Activated CD4-positive, alpha-beta T cell treated with anti-CD3 and anti-CD28 coated beads for 1 hour (primary cell): ENCODE data around the gene ABCC4.
"Not testable (repeated sequence)": the region's sequence is repeated elsewhere in the genome, so short reads cannot be mapped to it uniquely, and the experiment has no call there.

Source experiments
- DNase-seq: peaks from one replicate; pipeline ENCODE4 v3.0.0-alpha.2; 2020

ABCC4 gene

GRCh38 chr13:95228130-95228529 lies 73.1 kb downstream of the ABCC4 start:
- DNase-seq, result no peak

- no peak for DNase-seq
Measured at GRCh38 chr13:95226932-95227695, 74.1 kb downstream of the ABCC4 start.

- DNase-seq, result no peak
Measured at GRCh38 chr13:95226476-95226875, 74.8 kb downstream of the ABCC4 start.

DNA sequence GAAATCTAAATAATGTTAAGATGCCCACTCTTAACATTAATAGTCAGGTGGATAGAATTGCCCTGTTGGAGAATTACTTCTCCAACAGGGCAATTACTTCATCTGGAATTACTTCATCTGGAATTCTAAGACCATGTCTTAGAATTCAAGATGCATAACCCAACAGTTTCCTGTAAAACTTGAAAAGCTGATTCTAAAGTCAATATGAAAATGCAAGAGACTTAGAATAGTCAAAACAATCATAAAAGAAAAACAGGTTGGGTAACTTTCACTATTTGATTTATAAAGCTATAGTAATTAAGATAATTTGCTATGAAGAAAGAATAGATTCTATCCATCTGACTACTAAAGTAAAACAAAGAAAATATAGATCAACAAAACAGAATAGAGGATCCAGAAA lies 75.2 kb downstream of the ABCC4 start:
- no peak for DNase-seq

DNA sequence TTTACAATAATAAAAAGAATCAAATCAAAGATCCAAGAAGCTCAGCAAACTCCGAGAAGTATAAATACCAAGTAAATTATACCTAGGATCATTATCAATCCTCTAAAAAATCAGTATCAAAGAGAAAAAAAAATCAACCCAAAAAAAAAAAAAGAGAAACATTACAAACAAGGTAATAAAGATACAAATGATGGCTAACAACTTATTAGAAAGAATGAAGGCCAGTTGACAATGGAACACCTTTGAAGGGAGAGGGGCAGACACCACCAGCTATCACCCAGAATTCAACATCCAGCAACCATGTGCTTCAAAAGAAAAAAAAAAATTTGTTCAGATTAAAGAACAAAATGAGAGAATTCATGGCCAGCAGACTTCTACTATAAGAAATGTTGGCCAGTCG lies 77.2 kb downstream of the ABCC4 start:
- DNase-seq, result no peak

- DNase-seq, result no peak
Measured at GRCh38 chr13:95222733-95223018, 78.6 kb downstream of the ABCC4 start.

GRCh38 chr13:95221971-95222732 lies 79.1 kb downstream of the ABCC4 start:
- no peak for DNase-seq

GRCh38 chr13:95220611-95221010 lies 80.6 kb downstream of the ABCC4 start:
- DNase-seq, result no peak

GRCh38 chr13:95217920-95218830 lies 83.1 kb downstream of the ABCC4 start:
- DNase-seq, result no peak

DNA sequence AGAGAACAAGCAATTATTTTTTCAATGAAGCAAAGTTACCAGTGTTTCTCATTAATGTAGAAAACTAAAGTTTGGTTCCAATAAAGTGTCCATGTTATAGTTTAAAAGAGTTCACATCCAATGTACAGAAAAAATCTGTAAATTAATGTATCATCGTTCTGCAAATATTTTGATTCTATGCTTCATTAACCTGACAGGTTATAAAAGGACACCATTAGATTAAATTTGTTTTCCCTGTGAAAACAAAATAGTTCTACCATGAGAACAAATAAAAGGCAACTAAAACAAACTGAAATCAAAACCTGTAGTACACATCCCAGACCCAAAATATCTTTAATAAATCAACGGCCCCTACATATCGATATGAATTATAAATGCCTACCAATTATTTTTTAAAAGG lies 85.1 kb downstream of the ABCC4 start:
- no peak for DNase-seq

DNA sequence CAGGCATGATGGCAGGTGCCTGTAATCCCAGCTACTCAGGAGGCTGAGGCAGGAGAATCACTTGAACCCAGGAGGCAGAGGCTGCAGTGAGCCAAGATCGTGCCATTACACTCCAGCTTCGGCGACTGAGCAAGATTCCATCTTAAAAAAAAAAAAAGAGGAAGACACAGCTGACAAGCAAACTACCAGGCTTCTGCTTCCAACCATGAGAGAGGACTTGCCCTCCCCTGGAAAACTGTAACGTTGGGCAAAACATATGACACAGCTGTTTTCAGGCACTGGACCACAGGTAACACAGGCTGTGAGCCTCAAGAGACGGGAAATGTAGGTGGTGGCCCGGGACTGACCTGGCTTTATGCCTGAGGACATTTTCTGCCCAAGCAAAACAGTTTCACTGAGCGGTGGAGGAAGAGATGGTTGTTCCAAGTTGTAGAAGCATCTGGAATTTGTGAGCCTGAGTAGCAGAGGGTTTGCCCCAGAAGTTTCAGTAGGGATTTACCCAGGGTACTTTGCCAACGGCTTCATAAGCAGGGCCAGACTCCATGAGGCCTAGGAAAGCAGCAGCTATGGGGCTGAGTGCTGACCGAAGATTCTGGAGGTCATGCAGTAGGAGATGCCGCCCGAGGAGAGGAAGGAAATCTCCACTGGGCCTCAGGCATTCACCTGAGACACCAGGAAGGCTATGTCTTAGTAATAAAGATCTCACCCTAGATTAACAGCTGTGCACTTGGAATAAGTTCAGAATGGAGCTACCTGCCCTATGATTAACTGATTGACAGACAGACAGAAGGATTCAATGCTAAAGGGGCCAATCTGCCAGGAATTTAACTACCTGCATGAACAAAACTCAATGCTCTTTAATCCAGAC lies 88.0 kb downstream of the ABCC4 start:
- no peak for DNase-seq

DNA sequence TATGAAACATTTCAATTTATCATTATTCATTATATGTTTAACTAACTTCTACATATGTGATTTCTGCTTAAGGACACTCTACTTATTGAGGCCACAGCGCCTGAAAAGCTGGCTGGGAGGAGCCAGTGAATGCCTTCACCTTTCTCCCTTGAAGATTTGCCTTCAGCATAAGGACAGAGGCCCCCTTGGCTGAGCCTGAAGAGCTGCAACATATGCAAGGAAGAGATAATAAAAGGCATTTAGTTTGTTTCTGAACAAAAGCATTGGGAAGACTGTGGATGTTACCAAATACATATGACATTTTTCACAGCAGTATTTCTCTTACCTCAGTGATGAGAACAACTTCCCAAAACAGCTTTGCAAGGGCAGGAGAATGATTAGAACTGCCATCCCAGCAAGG lies 92.1 kb downstream of the ABCC4 start:
- DNase-seq, result no peak

GRCh38 chr13:95207769-95208366 lies 93.4 kb downstream of the ABCC4 start:
- DNase-seq, result no peak

GRCh38 chr13:95206116-95206515 lies 95.1 kb downstream of the ABCC4 start:
- no peak for DNase-seq

DNA sequence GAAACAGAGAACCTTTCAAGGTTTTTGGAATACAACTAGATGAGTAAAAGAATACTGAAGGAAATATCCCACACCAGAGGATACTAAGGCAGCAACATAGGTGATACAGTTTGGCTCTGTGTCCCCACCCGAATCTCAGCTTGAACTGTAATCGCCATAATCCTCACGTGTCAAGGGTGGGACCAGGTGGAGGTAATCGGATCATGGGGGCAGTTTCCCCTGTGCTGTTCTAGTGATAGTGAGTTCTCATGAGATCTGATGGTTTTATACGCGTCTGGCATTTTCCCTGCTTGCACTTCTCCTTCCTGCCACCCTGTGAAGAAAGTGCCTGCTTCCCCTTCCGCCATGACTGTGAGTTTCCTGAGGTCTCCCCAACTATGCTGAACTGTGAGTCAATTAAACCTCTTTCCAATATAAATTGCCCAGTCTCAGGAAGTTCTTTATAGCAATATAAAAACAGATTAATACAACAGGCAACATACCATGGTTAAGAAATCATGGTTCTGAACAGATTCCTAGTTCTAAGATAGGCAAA lies 97.0 kb downstream of the ABCC4 start:
- DNase-seq, result no peak

- no peak for DNase-seq
Measured at GRCh38 chr13:95201814-95202651, 99.2 kb downstream of the ABCC4 start.

- not testable (repeated sequence) for DNase-seq
Measured at GRCh38 chr13:95200386-95200957, 100.8 kb downstream of the ABCC4 start.

DNA sequence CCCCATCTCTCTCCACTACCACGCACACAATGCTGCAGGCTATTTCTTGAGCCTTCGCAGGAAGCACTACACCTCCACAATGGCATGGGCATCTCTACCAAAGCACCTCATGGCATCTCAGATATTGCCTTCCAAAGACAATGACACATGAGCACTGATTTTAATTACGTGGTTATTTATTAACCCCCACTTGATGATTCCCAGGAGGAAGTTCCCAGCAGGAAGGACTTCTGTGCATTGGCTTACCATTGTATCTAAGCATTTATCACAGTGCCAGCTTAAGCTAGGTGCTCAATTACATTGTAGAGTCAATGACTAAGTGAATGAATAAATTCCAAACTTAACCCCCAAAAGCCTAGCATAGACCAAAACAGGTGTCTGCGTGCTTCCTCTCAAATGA lies 101.4 kb downstream of the ABCC4 start:
- DNase-seq, result no peak

DNA sequence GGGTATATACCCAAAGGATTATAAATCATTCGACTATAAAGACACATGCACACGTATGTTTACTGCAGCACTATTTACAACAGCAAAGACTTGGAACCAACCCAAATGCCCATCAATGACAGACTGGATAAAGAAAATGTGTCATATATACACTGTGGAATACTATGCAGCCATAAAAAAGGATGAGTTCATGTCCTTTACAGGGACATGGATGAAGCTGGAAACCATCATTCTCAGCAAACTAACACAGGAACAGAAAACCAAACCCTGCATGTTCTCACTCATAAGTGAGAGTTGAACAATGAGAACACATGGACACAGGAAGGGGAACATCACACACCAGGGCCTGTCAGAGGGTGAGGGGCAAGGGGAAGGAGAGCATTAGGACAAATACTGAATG lies 102.6 kb downstream of the ABCC4 start:
- not testable (repeated sequence) for DNase-seq

- no peak for DNase-seq
Measured at GRCh38 chr13:95197548-95197947, 103.7 kb downstream of the ABCC4 start.

GRCh38 chr13:95195146-95195545 lies 106.1 kb downstream of the ABCC4 start:
- no peak for DNase-seq
